ENCODE measurements around the gene GPR152. TPM values are rescaled to one million over a fixed set of nuclear protein-coding genes. Genes with fewer than 3 reads are reported as not detected.
A peak's percentile ranks its signal among the peaks of the same experiment; 100 is the strongest.

GPR152 gene
- total RNA-seq, 1 donor from 2014 or later: not detected

DNA sequence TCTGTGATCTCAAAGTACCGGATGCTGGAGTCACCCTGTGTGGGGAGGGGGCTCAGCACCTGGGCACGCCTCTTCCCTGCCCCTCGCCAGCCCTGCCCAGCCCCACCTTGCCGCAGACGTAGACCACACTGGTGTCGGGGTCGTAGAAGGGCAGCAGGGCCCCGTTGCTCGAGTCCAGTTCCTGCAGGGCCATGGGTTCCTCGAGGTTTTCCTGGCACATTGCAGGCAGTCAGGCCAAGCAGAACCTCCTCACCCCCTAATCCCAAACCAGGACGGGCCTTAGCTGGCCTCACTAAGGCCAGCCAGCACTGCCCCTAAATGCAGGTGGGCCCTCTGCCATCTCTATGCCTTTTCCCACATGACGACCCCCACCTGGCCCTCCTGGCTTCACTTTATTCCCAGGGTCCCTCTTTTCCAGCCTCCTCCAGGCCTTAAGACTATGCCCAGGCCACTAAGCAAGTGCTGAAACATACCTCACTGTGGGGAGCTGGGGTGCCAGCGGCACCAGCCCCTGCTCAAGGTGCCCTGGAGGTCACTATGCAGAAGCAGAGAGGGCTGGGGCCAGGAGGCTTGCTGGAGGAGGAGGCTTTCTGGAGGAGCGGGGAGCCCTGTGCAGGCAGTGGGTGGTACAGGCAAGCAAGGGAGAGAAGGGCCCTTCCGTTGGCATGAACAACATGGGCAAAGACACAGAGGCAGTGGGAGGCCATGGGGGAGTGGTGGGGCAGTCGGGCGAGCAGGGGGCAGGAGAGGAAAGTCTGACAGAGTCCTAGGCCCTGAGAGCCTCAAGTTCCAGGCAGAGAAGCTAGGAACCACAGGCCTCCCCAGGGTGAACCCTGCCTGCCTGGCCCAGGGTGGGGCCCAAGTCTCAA is 12.1 kb downstream of the GPR152 start:
- no peak for DNase-seq (ENCODE audit: low spot score)

DNA sequence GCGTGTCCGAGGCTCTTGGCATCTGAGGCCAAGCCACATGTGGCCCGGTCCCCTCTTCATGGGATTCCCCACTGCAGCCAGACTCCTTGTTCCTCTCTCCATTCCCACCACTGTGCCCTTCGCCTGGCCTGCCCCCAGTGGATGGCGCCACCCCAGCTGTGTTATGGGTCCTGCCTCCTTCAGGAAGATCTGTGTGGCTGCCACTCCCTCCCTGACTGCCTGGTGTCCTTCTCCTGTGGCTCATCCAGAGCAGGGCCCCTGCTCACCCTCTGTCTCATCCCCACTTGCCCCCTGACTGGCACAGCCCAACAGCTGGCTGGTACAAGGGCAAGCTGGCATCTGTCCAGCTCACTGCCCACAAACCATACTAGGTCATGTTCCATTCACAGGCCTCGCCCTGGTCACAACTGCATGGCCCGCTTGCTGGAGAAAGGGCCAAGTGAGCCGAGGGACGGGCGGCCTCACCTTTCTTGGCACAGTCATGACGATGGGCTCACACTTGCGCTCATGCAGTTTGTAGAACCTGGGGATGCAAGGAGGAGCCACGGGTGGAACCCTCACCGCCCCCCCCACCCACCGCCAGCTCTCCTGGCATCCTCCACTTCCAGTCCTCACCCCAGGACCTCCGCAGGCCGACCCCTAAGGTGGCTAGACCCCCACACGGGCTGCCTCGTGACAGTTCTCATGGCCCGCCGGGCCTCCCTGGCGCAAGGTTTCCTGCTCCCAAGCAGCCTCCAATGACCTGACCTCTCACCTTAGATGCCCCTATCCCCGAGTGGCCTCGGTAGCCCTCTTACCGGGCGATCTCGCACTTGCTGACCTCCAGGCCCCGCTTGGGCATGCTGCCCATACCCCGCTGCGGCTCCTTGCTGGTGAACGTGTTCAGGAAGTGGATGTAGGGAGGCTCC is 13.0 kb downstream of the GPR152 start:
- no peak for DNase-seq (ENCODE audit: low spot score)

DNA sequence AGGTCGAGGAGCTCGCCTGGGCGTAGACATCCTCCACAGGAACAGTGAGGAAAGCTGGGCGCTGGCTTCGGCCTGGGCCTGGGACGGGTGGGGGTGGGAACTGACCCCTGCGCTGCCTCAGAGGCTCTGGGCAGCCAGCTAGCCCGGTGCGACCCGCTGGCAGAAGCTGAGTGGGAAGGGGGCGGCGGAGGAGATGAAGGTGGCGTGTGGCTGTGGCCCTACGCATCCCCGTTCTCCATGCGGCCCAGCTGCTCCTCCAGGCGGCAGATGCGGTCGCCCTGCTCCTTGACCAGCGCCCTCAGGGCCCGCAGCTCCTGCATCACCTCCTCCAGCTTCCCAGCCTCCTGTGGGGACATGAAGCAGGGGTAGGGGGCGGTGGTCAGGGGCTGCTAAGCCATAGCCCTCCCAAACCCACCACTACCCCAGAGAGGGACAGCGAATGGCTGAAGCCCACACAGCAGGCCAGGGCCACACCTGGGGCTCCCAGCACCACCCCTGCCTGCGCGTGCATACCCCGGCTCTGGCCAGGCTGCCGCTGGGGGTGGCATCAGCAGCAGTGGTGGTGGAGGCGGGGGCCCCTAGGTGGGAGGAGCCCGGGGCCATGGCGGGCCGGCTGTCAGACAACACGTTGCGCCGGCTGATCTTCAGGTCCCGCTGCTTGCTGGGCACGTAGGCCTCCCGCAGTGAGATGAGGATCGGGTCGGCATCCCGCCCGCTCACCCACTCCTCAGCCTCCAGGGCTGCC is 14.2 kb downstream of the GPR152 start:
- no peak for DNase-seq (ENCODE audit: low spot score)

DNA sequence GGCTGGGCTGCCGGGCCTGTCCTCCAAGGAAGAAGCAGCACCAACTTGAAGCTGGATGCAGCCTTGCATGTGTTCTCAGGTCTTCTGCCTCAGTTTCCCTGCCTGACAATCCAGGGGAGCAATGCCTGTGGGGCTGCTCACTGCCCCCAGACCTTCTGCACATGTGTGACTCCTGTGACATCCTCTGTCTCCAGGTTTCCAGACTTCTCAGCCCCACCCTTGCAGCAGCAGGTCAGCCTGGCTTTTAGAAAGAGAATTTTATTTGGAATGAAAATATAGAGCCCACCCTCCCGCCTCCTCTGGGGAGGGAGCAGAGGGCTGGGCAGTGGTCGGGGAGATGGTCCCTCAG is 14.7 kb downstream of the GPR152 start:
- no peak for DNase-seq (ENCODE audit: low spot score)

DNA sequence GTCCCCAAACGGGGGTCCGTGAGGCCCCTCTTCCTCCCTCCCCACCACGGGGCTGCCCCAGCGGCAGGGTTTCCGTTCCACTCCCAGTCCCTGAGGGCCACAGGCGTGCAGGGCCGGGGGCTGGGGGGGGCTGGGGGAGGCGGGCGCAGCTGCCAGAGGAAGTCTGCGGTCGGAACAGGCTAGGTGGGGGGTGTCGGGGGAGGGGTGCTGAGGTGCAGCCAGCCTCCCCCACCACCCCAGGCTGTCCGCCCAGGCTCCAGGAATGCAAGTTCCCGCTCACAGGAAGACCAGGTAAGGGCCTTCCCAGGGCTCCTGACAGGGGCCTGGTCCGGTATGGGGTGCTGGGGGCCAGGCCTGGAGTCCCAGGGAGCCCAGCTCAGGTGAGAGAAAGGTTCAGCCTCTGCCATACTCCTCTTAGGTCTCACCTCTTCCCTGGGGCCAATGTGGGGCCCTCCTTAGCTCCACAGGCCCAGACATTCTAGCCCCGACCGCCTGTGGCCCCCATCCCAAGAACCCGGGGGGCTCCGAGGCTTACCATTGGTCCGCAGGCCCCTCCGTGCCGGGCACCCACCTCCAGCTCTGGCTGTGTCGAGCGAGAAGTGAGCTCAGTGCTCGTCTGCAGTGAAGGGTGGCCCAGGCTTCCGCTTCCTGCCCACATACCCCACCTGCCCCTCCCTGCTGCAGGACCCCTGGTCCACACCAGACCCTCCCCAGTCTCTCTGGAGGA is 15.3 kb downstream of the GPR152 start, which contains the start of gene PTPRCAP:
PTPRCAP (minus strand) TSS at position 601 of the 727 bp plus-strand sequence; CDS start at position 538, 63 bp downstream.
- DNase-seq (ENCODE audit: low spot score): no peak

DNA sequence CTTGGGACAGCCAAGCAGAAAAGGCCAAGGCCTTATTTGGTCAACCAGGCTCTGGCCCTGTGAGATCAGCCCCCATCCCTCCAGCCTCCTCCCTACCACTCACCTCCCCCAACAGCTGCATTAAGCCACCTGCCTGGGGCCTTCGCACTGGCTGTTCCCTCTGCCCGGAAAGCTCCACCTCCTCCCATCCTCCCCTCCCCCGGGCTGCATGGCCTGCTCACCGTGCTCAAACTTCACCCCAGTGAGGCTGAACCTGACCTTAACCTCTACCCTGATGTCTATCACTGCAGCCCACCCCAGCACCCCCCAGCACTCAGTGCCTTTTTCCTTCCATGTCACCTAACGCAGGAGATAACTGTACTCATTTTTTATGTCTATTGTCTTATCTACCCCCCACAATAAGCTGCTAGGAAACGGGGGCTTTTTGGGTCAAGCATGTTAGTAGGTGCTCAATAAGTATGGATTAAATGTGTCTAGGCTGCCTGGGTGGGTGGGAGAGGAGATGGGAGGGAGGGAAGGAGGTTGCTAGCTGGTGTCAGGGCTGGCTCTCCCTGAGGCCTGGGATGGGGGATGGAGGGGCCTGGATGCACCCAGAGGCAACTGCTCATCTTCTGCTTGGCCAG is 16.0 kb downstream of the GPR152 start:
- DNase-seq (ENCODE audit: low spot score): no peak

DNA sequence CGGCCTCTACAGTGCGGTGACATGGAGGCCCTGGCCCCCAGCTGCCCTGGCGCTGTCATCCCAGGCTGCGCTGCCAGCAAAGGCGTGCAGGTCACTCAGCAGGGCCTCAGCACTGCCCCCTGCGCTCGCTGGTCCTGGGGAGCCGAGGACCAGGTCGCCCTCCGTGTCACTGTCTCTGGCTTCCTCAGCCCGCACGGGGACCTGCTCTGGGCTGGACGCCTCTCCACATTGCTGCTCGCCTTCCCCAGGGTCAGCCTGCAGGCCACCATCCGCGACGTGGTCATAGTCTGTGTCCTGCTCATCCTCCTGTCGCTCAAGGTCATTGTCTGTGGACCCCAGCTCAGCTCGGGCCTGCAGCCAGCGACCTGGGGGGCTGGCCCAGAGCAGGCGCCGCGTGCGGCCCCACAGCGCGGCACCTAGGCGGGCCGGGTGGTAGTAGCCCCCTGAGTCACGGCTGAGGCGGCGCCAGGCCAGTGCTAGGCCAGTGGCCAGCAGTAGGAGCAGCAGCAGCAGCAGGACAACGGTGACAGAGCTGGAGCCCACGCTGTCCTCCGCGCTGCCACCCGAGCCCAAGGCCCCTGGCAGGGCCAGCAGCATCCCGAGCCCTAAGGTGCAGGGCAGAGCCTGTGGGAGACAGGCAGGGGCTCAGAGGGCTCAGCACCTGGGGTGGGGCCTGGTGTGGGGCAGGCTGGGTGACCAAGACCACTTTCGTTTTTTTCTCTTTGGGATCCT is 16.6 kb downstream of the GPR152 start:
- DNase-seq (ENCODE audit: low spot score): no peak

DNA sequence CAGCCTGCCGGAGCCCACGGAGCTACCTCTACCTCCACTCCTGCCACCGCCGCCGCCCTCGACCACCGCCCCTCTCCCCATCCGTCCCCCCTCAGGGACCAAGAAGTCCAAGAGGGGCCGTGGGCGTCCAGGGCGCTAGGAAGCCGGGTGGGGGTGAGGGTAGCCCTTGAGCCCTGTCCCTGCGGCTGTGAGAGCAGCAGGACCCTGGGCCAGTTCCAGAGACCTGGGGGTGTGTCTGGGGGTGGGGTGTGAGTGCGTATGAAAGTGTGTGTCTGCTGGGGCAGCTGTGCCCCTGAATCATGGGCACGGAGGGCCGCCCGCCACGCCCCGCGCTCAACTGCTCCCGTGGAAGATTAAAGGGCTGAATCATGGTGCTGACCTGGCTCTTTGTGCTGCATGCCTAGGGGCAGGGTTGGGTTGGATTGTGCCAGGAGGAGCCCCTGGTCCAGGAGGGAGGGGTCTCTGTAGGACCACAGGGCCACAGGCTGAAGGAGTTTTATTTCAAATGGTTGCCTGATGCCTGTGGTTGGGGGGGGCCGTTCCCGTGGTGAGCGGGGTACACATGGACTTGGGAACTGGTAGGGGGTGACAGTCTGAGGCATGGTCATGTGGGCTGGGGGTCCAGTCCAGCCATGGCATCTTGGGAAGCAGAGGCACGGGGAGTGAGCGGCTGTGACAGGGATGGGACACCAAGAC is 17.4 kb downstream of the GPR152 start:
- DNase-seq (ENCODE audit: low spot score): no peak

DNA sequence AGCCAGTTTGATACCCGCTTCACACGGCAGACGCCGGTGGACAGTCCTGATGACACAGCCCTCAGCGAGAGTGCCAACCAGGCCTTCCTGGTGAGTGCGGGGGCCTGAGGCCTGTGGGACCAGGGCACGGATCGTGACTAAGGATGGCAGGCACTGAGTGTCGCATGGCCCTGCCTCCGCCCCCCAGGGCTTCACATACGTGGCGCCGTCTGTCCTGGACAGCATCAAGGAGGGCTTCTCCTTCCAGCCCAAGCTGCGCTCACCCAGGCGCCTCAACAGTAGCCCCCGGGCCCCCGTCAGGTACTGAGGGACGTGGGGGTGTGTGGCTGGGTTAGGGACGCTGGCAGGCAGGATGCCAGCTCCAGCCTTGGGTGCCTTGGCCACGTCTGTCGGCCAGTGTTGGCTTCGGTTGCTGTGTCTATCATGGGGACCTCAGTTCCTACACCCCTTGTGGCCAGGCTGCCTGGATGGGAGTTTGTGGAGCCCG is 18.1 kb downstream of the GPR152 start:
- DNase-seq (ENCODE audit: low spot score): no peak

DNA sequence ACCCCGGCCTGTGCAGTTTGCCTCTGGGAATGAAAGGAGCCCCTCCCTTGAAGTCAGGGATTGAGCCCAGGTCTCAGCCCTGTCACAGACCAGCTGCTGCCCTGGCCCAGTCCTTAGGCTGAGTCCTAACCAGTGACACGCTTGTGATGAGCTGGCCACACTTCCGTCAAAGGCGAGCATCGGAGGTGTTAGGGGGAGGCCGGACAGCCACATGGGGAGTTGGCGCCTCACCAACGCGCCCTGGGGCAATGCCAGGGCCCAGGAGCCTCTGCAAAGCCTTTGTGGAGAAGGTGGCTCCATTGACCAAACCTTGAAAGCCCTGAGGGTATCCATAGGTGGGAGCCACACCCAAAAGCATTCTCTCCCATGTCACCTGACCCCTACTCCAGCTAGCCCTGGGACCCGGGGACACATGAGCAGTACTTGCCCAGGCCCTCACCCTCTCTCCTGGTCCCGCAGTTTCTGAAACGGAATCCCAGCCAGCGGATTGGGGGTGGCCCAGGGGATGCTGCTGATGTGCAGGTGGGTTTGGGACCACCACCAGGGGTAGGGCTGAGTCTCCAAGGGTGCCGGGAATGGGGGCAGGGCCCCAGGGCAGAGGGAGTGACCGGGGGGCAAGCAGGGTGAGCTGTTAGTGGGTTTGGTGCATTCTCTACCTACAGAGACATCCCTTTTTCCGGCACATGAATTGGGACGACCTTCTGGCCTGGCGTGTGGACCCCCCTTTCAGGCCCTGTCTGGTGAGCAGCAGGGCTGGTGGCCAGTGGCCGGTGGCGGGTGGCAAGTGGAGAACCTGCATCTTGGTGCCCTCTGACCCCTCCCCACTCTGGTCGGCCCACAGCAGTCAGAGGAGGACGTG is 18.8 kb downstream of the GPR152 start:
- DNase-seq (ENCODE audit: low spot score): no peak

DNA sequence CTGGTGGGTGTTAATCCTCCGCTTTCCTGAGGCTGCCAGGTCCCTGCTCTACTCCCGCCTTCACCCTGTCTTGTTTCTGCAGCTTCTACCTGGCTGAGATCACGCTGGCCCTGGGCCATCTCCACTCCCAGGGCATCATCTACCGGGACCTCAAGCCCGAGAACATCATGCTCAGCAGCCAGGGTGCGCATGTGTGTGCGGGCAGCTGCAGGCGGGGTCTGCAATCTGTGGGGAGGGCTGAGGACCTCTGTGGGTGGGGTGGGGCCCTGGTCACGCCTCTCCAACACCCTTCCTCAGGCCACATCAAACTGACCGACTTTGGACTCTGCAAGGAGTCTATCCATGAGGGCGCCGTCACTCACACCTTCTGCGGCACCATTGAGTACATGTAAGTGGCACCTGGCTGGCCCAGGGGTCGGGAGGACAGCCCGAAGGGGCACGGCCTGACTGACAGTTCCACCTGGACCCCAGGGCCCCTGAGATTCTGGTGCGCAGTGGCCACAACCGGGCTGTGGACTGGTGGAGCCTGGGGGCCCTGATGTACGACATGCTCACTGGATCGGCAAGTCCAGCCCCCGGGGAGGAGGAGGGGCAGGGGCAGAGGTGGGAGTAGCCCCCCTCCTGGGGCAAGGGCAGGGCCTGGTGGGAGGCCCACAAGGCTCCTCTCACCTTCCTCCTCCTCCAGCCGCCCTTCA is 19.7 kb downstream of the GPR152 start:
- no peak for DNase-seq (ENCODE audit: low spot score)

DNA sequence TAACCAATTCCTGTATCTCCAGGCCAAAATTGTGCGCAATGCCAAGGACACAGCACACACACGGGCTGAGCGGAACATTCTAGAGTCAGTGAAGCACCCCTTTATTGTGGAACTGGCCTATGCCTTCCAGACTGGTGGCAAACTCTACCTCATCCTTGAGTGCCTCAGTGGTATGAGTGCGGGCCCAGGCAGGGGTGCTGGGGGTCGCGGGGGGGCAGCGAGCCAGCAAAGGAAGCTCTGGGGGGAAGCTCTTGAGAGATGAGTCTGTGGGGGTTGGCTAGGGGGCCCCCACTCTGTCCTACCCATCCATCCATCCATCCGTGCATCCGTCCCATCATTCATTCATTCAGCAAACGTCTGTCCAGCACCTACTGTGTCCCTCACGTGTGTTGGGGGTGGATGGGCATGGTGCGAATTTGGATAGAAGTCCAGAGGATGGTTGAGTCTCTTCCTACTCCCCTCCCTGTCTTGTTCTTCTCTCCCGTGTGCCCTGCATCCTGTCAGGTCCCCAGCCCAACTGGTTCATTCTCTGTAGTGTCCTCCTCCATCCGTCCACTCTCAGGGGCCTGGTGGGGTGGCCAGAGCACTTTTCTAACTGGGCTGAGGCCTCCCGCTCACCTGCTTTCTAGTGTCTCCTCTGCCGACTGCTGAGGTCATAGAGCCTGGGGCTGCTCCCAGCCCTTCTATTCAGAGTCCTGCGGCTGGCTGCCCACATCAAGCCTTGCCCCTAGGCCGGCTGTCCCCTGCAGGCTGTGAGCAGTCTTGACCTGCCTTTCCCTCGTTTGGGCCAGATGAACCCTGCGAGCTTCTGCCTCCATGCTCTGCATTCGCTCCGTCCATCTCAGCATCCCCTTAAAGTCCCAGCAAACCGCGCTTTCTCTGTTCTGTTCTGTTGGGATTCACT is 20.9 kb downstream of the GPR152 start:
- DNase-seq (ENCODE audit: low spot score): no peak

DNA sequence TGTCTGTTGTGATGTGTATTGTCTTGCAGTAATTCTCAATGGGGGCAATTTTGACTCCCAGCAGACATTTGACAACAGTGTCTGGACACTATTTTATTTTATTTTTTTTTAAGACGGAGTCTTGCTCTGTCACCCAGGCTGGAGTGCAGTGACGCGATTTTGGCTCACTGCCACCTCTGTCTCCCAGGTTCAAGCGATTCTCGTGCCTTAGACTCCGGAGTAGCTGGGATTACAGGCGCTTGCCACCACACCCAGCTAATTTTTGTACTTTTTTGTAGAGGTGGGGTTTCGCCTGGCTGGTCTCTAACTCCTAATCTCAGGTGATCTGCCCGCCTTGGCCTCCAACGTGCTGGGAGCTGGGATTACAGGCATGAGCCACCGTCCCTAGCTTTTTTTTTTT is 22.8 kb downstream of the GPR152 start:
- DNase-seq (ENCODE audit: low spot score): no peak

DNA sequence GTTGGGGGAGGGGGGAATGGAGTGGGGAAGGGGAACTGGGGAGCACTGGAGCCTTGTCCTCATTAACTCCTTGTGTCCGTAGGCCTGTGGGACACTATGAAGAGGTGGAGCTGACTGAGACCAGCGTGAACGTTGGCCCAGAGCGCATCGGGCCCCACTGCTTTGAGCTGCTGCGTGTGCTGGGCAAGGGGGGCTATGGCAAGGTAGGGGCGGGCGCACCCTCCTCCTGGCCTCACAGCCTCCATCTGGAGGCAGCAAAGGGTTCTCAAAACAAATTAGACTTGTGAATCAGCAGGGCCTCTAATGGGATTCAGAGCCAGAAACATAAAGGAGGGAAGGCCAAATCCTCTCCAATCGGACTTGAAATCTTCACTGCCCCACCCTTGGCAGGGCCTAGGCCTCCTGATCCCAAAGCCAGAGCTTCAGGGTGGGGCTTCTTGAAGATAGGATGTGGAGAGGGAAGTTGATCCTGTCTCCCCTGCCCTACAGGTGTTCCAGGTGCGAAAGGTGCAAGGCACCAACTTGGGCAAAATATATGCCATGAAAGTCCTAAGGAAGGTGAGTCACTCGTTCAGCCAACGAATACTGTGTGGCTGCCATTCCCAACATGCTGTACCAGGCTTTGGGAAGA is 23.4 kb downstream of the GPR152 start:
- DNase-seq (ENCODE audit: low spot score): no peak

DNA sequence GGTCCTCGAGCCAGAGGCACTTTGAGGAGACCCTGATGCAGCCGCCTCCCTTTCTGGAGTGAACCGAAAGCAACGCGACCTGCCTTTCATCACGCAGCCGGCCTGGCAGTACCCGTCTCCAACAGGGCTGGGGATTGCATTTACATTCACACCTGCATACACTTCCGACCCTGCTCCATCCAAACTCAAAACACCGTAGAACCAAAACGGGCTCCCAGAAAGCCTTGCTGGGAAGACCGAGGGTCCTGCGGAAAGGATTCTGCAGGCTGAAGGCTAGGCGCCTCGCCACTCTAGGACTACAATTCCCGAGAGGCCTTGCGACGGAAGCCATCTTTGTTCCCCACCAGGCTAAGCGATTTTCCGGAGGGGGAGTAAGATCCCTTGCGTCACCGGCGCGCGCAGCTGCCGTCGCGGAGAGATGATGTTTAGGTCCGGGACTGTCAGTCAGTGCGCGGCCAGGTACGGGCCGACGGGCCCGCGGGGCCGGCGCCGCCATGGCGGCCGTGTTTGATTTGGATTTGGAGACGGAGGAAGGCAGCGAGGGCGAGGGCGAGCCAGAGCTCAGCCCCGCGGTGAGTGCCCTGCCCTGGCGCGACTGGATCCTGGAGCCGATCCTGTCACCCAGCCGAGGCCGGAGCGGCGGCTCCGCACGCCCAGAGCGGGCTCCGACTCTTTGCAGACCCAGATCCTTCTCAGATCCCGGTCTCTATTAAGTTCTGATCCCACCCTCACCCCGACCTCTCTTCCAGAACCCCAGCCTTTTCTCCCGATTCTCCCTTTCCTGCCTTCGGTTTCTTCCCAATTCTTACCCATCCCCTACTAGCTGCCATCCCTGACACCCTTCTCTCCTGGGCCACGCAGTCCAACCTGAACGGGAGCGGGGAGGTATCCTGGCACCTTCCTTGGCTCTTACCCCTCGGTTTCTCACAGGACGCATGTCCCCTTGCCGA is 24.2 kb downstream of the GPR152 start, which contains the start of gene RPS6KB2:
RPS6KB2 (plus strand) TSS at position 443 of the 950 bp plus-strand sequence; CDS start at position 495, 52 bp downstream.
- peak; percentile 99 for DNase-seq (ENCODE audit: low spot score)

Data from umbilical cord (tissue), 2 donors.